Tibial artery (tissue), 4 donors: ENCODE measurements around the gene VWA1.
"Not testable (repeated sequence)": the region's sequence is repeated elsewhere in the genome, so short reads cannot be mapped to it uniquely, and the experiment has no call there.

Experiments used
- DNase-seq, 2 donors: peaks; one replicate each; pipeline ENCODE4 v3.0.0-alpha.2; 2019
- H3K27ac ChIP-seq, 2 donors: fragments of 200-600 bp; sonication (generic) in 1 of 2; 1 replicate in 1 of 2; 2 replicates in 1 of 2; pipeline ENCODE4 v1.5.1; 2018 to 2019; ENCODE audit warnings: mild to moderate bottlenecking in 1 of 2
- H3K27me3 ChIP-seq, 2 donors: fragments of 200-600 bp; sonication (generic) in 1 of 2; one replicate each; pipeline versions ENCODE4 v1.5.1 to v1.6.0; 2016 to 2019
- H3K36me3 ChIP-seq, 3 donors: fragments of 200-600 bp; sonication (generic) in 2 of 3; one replicate each; pipeline ENCODE4 v1.5.1; 2016 to 2019; ENCODE audit warnings: mild to moderate bottlenecking in 2 of 3
- H3K4me1 ChIP-seq, 4 donors: fragments of 200-600 bp; sonication (generic) in 2 of 4; 1 replicate in 3 of 4; 2 replicates in 1 of 4; pipeline ENCODE4 v1.5.1; 2016 to 2019
- H3K4me3 ChIP-seq, 2 donors: fragments of 200-600 bp; sonication (generic) in 1 of 2; 1 replicate in 1 of 2; 2 replicates in 1 of 2; pipeline ENCODE4 v1.5.1; 2018 to 2019; ENCODE audit warnings: mild to moderate bottlenecking in 2 of 2
- H3K9me3 ChIP-seq, 3 donors: fragments of 200-600 bp; sonication (generic) in 1 of 3; one replicate each; pipeline ENCODE4 v1.5.1; 2016 to 2019
- intact Hi-C: fragments of 100-400 bp; cut with DNase I; formaldehyde crosslinking; loops from one replicate; pipeline ENCODE4 v1.15.0; 2023; ENCODE audit warnings: low total_unique reads
- TF ChIP-seq, protein P1 (sequence below), 2 experiments: fragments of 200-600 bp in 1 of 2; fragments of 450-650 bp in 1 of 2; IDR thresholded peaks; one replicate each; pipeline ENCODE4 v1.5.1; 2017 to 2019; ENCODE audit warnings: antibody characterized with exemption in 2 of 2, mild to moderate bottlenecking in 1 of 2, moderate library complexity in 1 of 2

Gene VWA1

DNA sequence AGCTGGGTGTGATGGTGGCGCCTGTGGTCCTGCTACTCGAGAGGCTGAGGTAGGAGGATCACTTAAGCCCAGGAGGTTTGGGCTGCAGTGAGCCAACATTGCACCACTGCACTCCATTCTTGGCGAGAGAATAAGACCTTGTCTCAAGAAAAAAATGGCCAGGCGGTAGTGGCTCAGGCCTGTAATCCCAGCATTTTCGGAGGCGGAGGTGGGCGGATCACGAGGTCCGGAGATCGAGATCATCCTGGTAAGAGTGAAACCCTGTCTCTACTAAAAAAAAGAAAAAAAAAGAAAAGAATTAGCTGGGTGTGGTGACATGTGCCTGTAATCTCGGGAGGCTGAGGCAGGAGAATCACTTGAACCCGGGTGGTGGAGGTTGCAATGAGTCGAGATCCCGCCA, 47.4 kb downstream of the VWA1 start:
- peaks cover 42 to 85% (median 75%) of the 10 kb centered on the region in 3 donors for H3K36me3 ChIP-seq

DNA sequence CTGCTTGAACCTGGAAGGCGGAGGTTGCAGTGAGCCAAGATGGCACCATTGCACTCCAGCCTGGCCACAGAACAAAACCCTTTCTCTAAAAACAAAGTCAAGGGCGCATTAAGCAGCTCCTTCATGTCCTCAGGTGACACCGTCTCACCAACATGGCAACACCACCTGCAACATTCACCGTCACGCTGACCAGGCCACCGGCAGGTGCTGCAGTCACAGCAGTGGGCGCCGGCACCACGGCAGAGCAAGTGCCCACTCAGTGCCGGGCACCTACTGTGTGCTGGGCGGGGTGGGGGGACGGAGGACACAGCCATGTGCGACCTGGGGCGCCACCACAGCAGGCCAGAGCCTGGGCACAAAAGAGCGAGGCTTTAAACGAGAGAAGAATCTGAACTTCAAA, 48.2 kb downstream of the VWA1 start:
- no peak overlapping the region for H3K4me3 ChIP-seq
- H3K4me1 ChIP-seq, result no peaks in the 10 kb centered on the region
- TF ChIP-seq, protein P1, sequence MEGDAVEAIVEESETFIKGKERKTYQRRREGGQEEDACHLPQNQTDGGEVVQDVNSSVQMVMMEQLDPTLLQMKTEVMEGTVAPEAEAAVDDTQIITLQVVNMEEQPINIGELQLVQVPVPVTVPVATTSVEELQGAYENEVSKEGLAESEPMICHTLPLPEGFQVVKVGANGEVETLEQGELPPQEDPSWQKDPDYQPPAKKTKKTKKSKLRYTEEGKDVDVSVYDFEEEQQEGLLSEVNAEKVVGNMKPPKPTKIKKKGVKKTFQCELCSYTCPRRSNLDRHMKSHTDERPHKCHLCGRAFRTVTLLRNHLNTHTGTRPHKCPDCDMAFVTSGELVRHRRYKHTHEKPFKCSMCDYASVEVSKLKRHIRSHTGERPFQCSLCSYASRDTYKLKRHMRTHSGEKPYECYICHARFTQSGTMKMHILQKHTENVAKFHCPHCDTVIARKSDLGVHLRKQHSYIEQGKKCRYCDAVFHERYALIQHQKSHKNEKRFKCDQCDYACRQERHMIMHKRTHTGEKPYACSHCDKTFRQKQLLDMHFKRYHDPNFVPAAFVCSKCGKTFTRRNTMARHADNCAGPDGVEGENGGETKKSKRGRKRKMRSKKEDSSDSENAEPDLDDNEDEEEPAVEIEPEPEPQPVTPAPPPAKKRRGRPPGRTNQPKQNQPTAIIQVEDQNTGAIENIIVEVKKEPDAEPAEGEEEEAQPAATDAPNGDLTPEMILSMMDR (IDR thresholded peaks at IDR 0.05), result no peak
- no peaks in the 10 kb centered on the region for H3K9me3 ChIP-seq
- H3K27me3 ChIP-seq, result no peaks in the 10 kb centered on the region
- peaks cover 42 to 87% (median 78%) of the 10 kb centered on the region in 3 donors for H3K36me3 ChIP-seq
- no peak overlapping the region for H3K27ac ChIP-seq
- no peak for DNase-seq
- intact Hi-C loops, result no loop called here

More for the DNA sequence above, 47.4 kb downstream of the VWA1 start:
- TF ChIP-seq, protein P1 (IDR thresholded peaks at IDR 0.05), result no peak
- H3K27ac ChIP-seq, result no peak overlapping the region
- no peaks in the 10 kb centered on the region for H3K27me3 ChIP-seq
- no peak for DNase-seq
- intact Hi-C loops, result no loop called here
- no peaks in the 10 kb centered on the region for H3K4me1 ChIP-seq
- H3K4me3 ChIP-seq, result no peak overlapping the region
- no peaks in the 10 kb centered on the region for H3K9me3 ChIP-seq

DNA sequence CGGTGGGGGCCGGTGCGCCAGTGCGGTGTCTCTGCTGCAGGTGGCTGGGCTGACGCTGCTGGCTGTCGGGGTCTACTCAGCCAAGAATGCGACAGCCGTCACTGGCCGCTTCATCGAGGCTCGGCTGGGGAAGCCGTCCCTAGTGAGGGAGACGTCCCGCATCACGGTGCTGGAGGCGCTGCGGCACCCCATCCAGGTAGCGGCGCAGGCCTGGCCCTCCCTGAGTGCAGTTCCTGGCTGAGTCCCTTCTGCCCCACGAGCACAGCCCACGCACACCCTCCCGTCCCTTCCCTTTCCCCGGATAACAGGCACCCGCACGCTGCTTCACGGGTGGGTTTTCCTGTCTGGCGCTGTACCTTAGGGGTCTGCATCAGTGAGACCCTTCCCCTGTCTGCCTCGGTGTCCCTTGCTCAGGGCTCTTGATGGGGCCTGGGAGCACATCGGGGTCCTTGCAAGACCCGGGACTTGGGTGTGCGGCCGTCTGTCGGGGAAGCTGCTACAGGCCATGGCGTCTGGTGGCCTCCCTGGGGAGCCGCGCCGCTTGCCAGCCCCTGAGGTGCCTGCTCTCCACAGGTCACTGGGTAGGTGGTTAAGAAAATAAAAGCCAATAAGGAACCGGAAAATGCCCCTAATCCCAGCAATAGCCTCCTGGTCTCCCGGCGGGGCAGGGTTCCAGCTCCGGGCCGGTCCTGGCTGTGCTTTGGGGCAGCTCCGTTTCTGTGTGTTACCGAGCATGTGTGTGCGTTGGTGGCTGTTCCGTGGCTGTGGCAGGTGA, 49.7 kb downstream of the VWA1 start:
- H3K9me3 ChIP-seq, H3K27me3 ChIP-seq, DNase-seq, H3K4me1 ChIP-seq, H3K27ac ChIP-seq, intact Hi-C loops, H3K4me3 ChIP-seq: not testable (repeated sequence)
- peaks cover 40 to 90% (median 79%) of the 10 kb centered on the region in 3 donors for H3K36me3 ChIP-seq

DNA sequence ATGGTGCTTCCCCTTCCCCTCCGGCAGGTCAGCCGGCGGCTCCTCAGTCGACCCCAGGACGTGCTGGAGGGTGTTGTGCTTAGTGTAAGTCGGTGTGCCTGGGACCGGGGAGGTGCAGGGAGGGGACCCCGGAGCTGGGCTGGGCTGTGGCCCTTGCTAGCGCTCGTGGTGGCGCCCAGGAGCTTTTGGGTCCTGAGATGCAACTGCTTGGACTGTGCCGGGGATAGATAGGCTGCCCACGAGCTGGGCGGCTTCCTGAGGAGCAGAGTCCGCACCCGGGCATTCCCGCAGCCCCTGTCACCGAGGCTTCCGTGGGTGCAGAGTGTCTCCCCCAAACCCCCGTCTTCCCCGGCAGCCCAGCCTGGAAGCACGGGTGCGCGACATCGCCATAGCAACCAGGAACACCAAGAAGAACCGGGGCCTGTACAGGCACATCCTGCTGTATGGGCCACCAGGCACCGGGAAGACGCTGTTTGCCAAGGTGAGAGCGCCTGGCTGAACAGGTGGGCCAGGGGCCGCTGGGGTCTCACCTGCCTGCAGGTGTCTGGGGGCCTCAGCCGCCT, 50.3 kb downstream of the VWA1 start:
- H3K4me3 ChIP-seq, DNase-seq, H3K27me3 ChIP-seq, H3K4me1 ChIP-seq, H3K27ac ChIP-seq, intact Hi-C loops, H3K9me3 ChIP-seq: not testable (repeated sequence)
- peaks cover 41 to 93% (median 79%) of the 10 kb centered on the region in 3 donors for H3K36me3 ChIP-seq

DNA sequence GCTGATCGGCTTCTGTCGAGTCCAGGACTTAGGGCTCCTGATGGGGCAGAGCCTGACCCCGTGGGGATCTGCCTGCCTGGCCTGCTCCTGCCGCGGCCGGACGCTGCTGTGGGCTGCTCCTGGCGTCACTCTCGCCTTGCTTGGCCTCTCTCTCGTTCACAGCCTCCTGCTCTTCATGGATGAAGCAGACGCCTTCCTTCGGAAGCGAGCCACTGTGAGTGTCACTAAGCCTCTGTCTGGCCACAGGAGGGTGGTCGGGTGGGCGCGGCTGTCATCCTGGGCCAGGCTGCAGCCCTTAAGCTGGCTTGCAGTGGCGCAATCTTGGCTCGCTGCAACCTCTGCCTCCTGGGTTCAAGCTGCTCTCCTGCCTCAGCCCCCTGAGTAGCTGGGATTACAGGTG, 52.2 kb downstream of the VWA1 start:
- peaks cover 48 to 100% (median 92%) of the 10 kb centered on the region in 3 donors for H3K36me3 ChIP-seq
- intact Hi-C loops, result no loop called here

DNA sequence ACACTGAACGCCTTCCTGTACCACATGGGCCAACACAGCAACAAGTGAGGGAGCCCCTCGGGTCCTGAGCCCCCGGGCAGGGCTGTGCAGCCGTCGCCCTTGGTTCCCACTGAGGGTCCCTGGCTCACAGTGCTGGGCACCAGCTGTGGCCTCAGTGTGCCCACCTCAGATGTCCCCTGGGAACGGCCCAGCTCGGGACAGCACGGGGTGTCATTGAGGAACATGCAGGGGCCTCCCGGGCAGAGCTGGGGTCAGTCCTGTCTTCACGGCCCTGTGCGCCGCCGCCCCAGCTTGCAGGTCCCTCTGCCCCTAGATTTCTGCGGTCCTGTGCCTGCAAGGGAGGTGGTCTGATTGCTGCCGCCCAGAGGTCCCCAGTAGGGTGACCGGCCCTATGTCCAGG, 53.7 kb downstream of the VWA1 start:
- H3K27ac ChIP-seq, result no peak overlapping the region
- intact Hi-C loops, result no loop called here
- no peaks in the 10 kb centered on the region for H3K4me1 ChIP-seq
- peaks cover 0 to 11% (median 9%) of the 10 kb centered on the region in 3 donors for H3K9me3 ChIP-seq
- H3K4me3 ChIP-seq, result no peak overlapping the region
- peaks cover 49 to 100% (median 92%) of the 10 kb centered on the region in 3 donors for H3K36me3 ChIP-seq
- H3K27me3 ChIP-seq, result no peaks in the 10 kb centered on the region
- TF ChIP-seq, protein P1 (IDR thresholded peaks at IDR 0.05), result no peak
- no peak for DNase-seq

More for the DNA sequence above, 52.2 kb downstream of the VWA1 start:
- DNase-seq, result no peak
- H3K4me3 ChIP-seq, result no peak overlapping the region
- peaks cover 0 to under 1% (median 0%) of the 10 kb centered on the region in 3 donors for H3K9me3 ChIP-seq
- H3K27ac ChIP-seq, result no peak overlapping the region
- H3K27me3 ChIP-seq, result no peaks in the 10 kb centered on the region
- TF ChIP-seq, protein P1 (IDR thresholded peaks at IDR 0.05), result no peak
- H3K4me1 ChIP-seq, result no peaks in the 10 kb centered on the region
